ENCODE measurements around the gene FAM83D.
A peak's percentile ranks its signal among the peaks of the same experiment; 100 is the strongest.

The FAM83D gene

GRCh38 chr20:38890497-38890818, 35.8 kb upstream of the FAM83D start:
- Histone ChIP-seq H3K9me3 (ENCODE audit: control insufficient read depth, insufficient read depth, low read length) (no peaks in the 10 kb centered on the region), H3K79me2 (ENCODE audit: control insufficient read depth, low read length) (peaks cover 47% of the 10 kb centered on the region), H3K4me2 (ENCODE audit: low read length) (no peak overlapping the region), H3F3A (ENCODE audit: control insufficient read depth, insufficient read depth) (peaks cover 21% of the 10 kb centered on the region), H3K9me2 (replicated peaks; ENCODE audit: control insufficient read depth, low read length) (no peaks in the 10 kb centered on the region), H3K27ac (ENCODE audit: low read depth, low read length) (peak overlapping the region; percentile 95), H3K4me3 (ENCODE audit: low read length) (no peak overlapping the region), H3K36me3 (ENCODE audit: control insufficient read depth, low read length) (peaks cover 47% of the 10 kb centered on the region), H3K4me1 (ENCODE audit: control insufficient read depth, low read length) (peaks cover 89% of the 10 kb centered on the region), H3K27me3 (ENCODE audit: control insufficient read depth, low read length) (no peaks in the 10 kb centered on the region), H4K20me1 (ENCODE audit: control insufficient read depth, insufficient read depth, low read depth, low read length) (no peaks in the 10 kb centered on the region)
- no peak for TF ChIP-seq EZH2phosphoT487 (IDR thresholded peaks at IDR 0.05; ENCODE audit: borderline replicate concordance, low read length)
- TF ChIP-seq, protein P1, sequence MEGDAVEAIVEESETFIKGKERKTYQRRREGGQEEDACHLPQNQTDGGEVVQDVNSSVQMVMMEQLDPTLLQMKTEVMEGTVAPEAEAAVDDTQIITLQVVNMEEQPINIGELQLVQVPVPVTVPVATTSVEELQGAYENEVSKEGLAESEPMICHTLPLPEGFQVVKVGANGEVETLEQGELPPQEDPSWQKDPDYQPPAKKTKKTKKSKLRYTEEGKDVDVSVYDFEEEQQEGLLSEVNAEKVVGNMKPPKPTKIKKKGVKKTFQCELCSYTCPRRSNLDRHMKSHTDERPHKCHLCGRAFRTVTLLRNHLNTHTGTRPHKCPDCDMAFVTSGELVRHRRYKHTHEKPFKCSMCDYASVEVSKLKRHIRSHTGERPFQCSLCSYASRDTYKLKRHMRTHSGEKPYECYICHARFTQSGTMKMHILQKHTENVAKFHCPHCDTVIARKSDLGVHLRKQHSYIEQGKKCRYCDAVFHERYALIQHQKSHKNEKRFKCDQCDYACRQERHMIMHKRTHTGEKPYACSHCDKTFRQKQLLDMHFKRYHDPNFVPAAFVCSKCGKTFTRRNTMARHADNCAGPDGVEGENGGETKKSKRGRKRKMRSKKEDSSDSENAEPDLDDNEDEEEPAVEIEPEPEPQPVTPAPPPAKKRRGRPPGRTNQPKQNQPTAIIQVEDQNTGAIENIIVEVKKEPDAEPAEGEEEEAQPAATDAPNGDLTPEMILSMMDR (IDR thresholded peaks at IDR 0.05; ENCODE audit: low read depth, low read length, poor library complexity, severe bottlenecking) = no peak

DNA sequence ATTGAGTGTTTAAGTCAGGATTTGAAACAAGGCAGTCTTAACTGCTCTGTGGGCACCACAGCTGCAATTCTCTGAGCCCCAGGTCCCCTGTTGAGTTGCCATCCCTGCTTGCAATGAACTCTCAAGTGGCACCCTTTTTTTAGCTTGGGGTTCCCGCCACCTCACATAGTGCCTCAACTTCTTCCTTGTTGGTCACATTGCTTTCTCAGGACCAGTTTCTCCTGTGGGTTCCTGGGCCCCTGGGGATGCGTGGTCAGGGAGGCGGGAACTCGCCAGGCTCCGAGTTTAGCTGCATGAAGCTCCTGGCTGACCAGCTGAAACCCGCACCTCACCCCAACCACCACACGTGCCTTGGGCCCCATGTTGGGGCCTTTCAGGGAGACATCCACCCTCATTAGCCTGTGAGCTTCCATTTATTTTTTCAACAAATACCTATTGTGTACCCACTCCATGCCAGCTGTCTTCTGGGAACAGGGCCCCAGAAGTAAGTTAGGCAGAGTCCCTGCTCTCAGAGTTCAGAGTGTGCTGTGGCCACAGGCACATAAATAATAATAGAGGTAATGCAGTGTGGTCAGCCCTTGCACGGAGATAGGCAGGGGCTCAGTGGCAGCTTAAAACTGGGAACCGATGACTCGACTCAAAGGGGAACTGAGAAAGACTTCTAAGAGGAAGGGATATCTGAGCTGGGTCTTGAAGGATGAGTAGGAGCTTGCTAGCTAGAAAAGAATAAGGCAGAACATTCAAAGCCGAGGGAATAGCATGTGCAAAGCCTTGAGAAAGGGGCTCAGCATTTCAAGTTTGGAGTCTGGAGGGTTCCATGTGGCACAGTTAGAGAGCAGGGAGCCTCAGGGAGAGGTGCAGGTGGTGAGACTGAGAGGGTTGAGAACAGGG, 33.9 kb upstream of the FAM83D start:
- Histone ChIP-seq H4K20me1 (ENCODE audit: control insufficient read depth, insufficient read depth, low read depth, low read length) (no peaks in the 10 kb centered on the region), H3K9me2 (replicated peaks; ENCODE audit: control insufficient read depth, low read length) (no peaks in the 10 kb centered on the region), H3K4me3 (ENCODE audit: low read length) (peak overlapping the region; percentile 66), H3K27me3 (ENCODE audit: control insufficient read depth, low read length) (no peaks in the 10 kb centered on the region), H3F3A (ENCODE audit: control insufficient read depth, insufficient read depth) (peaks cover 21% of the 10 kb centered on the region), H3K79me2 (ENCODE audit: control insufficient read depth, low read length) (peaks cover 32% of the 10 kb centered on the region), H3K4me2 (ENCODE audit: low read length) (peak overlapping the region; percentile 88), H3K4me1 (ENCODE audit: control insufficient read depth, low read length) (peaks cover 77% of the 10 kb centered on the region), H3K36me3 (ENCODE audit: control insufficient read depth, low read length) (peaks cover 56% of the 10 kb centered on the region), H3K9me3 (ENCODE audit: control insufficient read depth, insufficient read depth, low read length) (no peaks in the 10 kb centered on the region), H3K27ac (ENCODE audit: low read depth, low read length) (peak overlapping the region; percentile 95)
- TF ChIP-seq EZH2phosphoT487 (IDR thresholded peaks at IDR 0.05; ENCODE audit: borderline replicate concordance, low read length) = no peak
- TF ChIP-seq, protein P1 (IDR thresholded peaks at IDR 0.05; ENCODE audit: low read depth, low read length, poor library complexity, severe bottlenecking) = no peak

GRCh38 chr20:38893056-38893564, 33.1 kb upstream of the FAM83D start:
- Histone ChIP-seq H3K9me3 (ENCODE audit: control insufficient read depth, insufficient read depth, low read length) (no peaks in the 10 kb centered on the region), H3K9me2 (replicated peaks; ENCODE audit: control insufficient read depth, low read length) (no peaks in the 10 kb centered on the region), H3K27ac (ENCODE audit: low read depth, low read length) (peak overlapping the region; percentile 95), H4K20me1 (ENCODE audit: control insufficient read depth, insufficient read depth, low read depth, low read length) (no peaks in the 10 kb centered on the region), H3K36me3 (ENCODE audit: control insufficient read depth, low read length) (peaks cover 63% of the 10 kb centered on the region), H3K27me3 (ENCODE audit: control insufficient read depth, low read length) (no peaks in the 10 kb centered on the region), H3K4me1 (ENCODE audit: control insufficient read depth, low read length) (peaks cover 71% of the 10 kb centered on the region), H3F3A (ENCODE audit: control insufficient read depth, insufficient read depth) (peaks cover 21% of the 10 kb centered on the region), H3K79me2 (ENCODE audit: control insufficient read depth, low read length) (peaks cover 24% of the 10 kb centered on the region), H3K4me3 (ENCODE audit: low read length) (peak overlapping the region; percentile 66), H3K4me2 (ENCODE audit: low read length) (peak overlapping the region; percentile 88)
- TF ChIP-seq, protein P1 (IDR thresholded peaks at IDR 0.05; ENCODE audit: low read depth, low read length, poor library complexity, severe bottlenecking) = no peak
- no peak for TF ChIP-seq EZH2phosphoT487 (IDR thresholded peaks at IDR 0.05; ENCODE audit: borderline replicate concordance, low read length)
